Hematopoietic multipotent progenitor cell treated with erythropoietin and hydrocortisone succinate and interleukin-3 and kit ligand, for 4 days (in vitro differentiated cells): ENCODE results near the gene ST3GAL4.
"Not testable (repeated sequence)": the region's sequence is repeated elsewhere in the genome, so short reads cannot be mapped to it uniquely, and the experiment has no call there.

ENCODE experiments used
- DNase-seq: peaks from one replicate; pipeline ENCODE4 v3.0.0-alpha.2; 2015

ST3GAL4 gene

GRCh38 chr11:126355324-126355925, at the start of gene ST3GAL4:
TSS of gene ST3GAL4 (plus strand) at chr11:126355686. CDS start at chr11:126406156, 50,470 bp downstream.
- DNase-seq, result peak; percentile 93

GRCh38 chr11:126305699-126306098, 49.8 kb upstream of the ST3GAL4 start:
- no peak for DNase-seq

GRCh38 chr11:126307706-126308105, 47.8 kb upstream of the ST3GAL4 start:
- peak; percentile 90 for DNase-seq

GRCh38 chr11:126308271-126308671, 47.2 kb upstream of the ST3GAL4 start:
- no peak for DNase-seq

GRCh38 chr11:126308771-126309170, 46.7 kb upstream of the ST3GAL4 start:
- DNase-seq, result not testable (repeated sequence)

GRCh38 chr11:126310200-126310991, 45.1 kb upstream of the ST3GAL4 start:
- peak; percentile 90 for DNase-seq

- no peak for DNase-seq
Measured at GRCh38 chr11:126310992-126311310, 44.5 kb upstream of the ST3GAL4 start.

GRCh38 chr11:126311401-126312291, 43.8 kb upstream of the ST3GAL4 start:
- DNase-seq, result peak; percentile 86

GRCh38 chr11:126312961-126313360, 42.5 kb upstream of the ST3GAL4 start:
- DNase-seq, result no peak

- DNase-seq, result no peak
Measured at GRCh38 chr11:126313826-126314225, 41.7 kb upstream of the ST3GAL4 start.

GRCh38 chr11:126317432-126317755, 38.1 kb upstream of the ST3GAL4 start:
- no peak for DNase-seq

GRCh38 chr11:126317756-126318573, 37.5 kb upstream of the ST3GAL4 start:
- DNase-seq, result peak; percentile 67

GRCh38 chr11:126318574-126319373, 36.7 kb upstream of the ST3GAL4 start:
- DNase-seq, result peak; percentile 91

- DNase-seq, result no peak
Measured at GRCh38 chr11:126319374-126319740, 36.1 kb upstream of the ST3GAL4 start.

- no peak for DNase-seq
Measured at GRCh38 chr11:126322996-126323395, 32.5 kb upstream of the ST3GAL4 start.

GRCh38 chr11:126327281-126328000, 28.0 kb upstream of the ST3GAL4 start:
- no peak for DNase-seq

- no peak for DNase-seq
Measured at GRCh38 chr11:126328001-126328390, 27.5 kb upstream of the ST3GAL4 start.

- no peak for DNase-seq
Measured at GRCh38 chr11:126328444-126328843, 27.0 kb upstream of the ST3GAL4 start.

GRCh38 chr11:126328938-126329643, 26.4 kb upstream of the ST3GAL4 start:
- DNase-seq, result no peak

GRCh38 chr11:126329644-126330211, 25.8 kb upstream of the ST3GAL4 start:
- DNase-seq, result no peak
